Right kidney (tissue), 1 donor: ENCODE results near the gene ALG3.

Experiments used
- DNase-seq: peaks from one replicate; pipeline ENCODE4 v3.0.0-alpha.2; 2016

ALG3 gene

GRCh38 chr3:184193991-184194539 lies 54.7 kb downstream of the ALG3 start:
- no peak for DNase-seq

- no peak for DNase-seq
These were observed 55.9 kb downstream of the ALG3 start for GRCh38 chr3:184192889-184193288.
